GM21786 (cell line): ENCODE measurements around the gene GARNL3.

Source experiments
- ATAC-seq: cut with Tn5 transposase; IDR thresholded peaks from one replicate; pipeline ENCODE4 v1.9.1; 2021; ENCODE audit not compliant: unreplicated experiment

GARNL3 gene

DNA sequence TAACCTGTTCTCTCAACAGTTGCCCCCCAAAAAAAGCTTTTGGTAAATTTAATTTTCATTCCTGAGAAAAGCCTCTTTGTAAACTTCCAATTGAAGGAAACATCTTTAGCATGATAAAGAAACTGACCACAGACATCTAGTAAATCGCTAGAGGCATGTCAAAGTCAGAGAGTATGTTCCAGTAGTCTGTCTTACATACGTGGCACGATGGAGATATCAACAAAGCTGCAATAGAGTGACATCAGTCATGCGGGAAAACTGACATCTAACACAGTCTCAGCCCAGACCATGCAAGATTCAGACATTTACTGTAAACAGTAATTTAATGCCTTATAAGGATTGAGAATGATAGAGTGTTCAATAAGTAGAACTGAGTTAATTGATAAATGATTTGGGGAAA is 45.1 kb downstream of the GARNL3 start:
- ATAC-seq = no peak

DNA sequence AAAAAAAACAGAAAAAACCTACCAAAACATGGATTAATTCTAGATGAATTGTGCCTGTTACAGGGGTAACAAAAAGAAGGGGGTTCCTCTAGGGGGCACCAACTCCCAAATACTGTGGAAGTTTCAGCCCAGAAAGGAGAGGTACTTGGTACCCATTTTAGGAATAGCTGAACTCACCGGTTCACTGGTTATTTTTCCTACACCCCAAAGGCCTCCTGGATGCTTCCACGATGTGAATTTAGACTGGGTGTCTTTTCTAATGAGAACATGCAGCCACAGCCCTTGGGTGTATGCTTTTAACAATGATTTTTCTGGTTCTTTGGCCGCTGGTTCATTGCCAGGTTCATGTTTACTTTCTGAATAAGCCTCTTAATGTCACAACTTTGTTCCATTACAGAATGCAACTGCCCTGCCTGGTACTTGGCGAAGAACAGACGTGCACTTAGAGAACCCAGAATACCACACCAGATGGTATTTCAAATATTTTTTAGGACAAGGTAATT is 46.7 kb downstream of the GARNL3 start:
- ATAC-seq = no peak

DNA sequence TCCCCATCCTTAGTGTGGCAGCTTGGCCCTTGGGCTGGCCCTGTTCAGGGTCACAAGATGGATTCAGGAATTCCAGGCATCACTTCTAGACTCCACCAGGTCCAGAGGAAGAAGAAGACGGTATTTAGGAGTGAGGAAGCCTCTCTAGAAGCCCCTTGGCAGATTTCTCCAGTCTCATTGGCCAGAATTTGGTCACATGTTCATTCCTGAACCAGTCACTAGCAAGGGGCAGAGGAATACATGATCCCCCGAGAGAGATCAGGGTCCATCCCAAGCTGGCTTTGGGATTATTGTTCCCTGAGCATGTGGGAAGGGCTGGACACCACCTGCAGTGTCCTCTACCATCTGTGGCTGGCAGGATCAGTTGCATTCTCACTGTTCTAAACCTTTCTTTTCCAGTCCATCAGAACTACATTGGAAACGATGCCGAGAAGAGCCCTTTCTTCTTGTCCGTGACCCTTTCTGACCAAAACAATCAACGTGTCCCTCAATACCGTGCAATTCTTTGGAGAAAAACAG is 48.5 kb downstream of the GARNL3 start:
- no peak for ATAC-seq

DNA sequence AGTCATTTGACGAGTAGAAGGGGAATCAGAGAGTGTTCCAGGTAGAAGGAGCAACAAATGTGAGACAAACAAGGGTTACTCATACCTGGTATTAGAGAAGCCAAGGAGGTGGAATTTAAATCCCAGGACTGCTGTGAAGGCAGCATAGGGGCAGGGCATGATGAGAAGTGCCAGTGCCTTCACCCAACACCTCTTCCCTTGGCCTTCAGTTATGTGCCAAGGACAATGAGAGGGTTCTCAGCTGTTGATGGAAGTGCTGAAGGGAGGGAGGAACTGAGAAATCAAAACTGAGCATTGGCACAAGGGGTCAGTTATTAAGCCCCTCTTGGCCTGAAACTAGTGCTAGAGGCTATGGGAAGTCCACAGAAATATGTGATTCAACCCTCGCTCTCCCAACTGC is 50.3 kb downstream of the GARNL3 start:
- no peak for ATAC-seq

DNA sequence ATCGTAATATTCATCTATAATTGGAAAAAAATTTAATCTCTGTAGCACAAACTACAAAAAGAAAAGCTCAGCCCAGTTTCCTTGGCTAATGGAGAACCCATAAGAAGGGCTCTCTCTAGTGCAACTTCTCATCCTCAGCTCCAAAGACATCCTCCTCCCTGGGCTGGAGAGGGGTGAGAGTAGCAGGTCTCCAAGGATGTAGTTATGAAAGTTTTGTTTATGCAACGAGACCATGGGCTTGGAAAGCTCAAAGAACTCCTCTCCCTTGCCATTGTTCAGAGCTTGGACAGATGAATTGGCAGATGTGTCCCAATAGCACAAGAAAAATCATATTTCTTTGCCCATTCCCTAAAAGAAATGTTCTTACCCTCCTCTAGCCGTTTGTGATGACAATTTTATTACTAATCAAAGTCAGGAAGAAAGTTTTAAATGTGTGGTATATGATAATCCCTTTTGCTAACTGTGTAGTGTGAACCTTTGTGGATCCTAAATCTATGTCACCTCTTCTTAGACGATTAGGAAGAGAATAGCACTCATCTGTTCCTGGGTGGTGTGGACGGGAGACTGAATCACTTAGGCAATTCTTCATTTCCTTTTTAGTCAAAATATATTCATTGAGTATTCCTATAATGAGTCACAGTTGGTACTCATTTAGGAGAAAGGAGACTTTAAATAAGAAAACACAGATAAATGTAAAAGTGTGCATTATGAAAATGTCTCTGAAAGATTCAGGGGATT is 52.2 kb downstream of the GARNL3 start:
- ATAC-seq = no peak

DNA sequence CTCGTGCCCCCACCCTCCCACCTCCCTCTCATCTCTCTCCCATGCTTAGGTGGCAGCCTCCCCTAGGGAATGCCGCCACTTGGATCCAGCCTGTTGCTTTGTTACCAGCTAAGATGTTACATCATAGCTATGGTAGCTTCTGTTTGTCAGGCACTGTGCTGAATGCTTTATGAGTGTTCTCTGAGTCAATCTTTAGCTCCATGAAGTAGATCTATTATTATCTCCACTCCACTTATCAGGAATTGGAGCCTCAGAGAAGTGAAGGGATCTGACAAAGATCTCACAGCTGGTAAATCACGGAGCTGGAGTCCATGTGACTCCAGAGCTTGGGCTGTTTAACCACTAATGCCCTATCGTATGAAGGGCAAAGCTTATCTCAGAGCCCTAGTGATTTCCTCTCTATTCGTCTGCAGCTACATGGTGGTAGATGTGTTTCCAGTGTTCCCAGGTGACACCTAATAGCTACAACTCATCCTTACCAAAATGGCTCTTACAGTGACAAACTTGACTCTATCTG is 54.1 kb downstream of the GARNL3 start:
- ATAC-seq = no peak

DNA sequence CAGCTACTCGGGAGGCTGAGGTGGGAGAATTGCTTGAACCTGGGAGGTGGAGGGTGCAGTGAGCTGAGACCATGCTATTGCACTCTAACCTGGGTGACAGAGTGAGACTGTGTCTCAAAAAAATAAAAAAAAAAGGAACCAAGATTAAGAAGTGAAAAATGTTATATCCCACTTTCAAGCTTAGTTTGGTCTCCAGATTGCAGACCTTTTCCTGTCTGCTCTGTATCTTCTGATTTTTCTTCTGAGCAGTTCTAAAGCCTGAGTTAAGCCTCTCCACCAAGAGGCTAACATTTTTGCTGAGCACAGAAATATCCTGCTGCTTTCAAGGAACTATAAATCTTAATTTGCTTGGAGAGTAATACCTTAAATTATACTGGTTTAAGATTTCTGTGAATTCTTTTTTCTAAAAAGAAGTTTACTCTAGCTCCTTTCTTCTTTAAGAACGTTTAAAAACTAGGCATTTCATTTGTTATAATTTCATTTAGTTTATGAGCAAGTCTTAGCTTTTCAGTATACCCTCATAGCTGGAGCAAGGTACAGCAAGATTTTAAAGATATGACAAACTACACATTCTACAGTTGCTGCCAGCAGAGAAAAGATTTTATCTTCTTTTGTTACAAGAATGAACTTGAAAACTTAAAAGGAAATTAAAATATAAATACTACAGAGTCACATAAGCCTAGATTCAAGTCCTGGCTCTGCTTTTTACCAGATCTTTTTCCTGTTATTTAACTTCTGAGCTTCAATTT is 55.0 kb downstream of the GARNL3 start:
- ATAC-seq = no peak

DNA sequence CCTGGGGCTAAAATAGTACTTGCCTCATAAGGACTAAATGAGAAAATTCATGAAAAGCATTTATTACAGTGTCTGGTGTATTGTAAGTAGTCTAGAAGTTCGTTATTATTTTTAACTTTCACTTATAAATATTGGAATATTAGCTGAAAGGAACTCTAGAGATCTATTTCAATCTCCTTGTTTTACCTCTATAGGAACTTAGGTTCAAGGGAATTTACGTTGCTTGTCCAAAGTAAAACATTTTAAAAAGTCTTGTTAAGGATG is 55.5 kb downstream of the GARNL3 start:
- no peak for ATAC-seq

DNA sequence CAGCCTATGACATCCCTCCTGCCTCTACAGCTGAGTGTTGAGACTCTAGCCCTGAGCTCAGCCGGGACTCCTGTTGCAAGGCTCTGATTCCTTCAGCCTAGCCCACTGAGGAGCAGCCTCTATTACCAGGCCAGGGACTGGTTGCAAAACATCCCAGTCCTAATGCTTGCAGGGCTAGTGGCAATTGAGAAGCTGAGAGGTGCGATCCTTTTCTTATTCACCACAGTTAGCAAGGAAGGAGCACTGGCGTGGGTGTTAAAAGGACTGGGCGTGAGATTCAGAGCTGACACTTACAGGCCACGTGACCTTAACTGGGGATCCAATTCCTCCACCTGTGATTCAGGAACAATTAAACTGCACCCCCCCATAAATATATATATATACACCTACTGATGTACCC is 58.8 kb downstream of the GARNL3 start:
- ATAC-seq = no peak

DNA sequence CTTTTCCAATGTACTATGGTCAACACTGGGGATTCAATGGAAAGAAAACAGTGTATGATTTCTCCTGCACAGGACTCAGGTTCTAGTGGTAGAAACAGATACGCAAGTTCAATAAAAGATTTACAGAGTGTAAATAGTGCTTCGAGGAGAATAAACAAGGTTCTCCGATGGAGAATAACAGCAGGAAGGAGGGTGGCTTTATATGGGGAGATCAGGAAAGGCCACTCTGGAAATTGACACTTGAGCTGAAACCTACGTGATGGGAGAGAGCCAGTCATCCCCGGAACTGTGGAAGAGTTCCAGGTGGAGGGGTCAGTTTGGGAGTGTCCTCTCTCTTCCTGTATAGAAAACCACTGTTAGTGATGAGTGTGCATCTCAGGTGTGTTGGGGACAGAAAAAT is 65.9 kb downstream of the GARNL3 start:
- no peak for ATAC-seq

DNA sequence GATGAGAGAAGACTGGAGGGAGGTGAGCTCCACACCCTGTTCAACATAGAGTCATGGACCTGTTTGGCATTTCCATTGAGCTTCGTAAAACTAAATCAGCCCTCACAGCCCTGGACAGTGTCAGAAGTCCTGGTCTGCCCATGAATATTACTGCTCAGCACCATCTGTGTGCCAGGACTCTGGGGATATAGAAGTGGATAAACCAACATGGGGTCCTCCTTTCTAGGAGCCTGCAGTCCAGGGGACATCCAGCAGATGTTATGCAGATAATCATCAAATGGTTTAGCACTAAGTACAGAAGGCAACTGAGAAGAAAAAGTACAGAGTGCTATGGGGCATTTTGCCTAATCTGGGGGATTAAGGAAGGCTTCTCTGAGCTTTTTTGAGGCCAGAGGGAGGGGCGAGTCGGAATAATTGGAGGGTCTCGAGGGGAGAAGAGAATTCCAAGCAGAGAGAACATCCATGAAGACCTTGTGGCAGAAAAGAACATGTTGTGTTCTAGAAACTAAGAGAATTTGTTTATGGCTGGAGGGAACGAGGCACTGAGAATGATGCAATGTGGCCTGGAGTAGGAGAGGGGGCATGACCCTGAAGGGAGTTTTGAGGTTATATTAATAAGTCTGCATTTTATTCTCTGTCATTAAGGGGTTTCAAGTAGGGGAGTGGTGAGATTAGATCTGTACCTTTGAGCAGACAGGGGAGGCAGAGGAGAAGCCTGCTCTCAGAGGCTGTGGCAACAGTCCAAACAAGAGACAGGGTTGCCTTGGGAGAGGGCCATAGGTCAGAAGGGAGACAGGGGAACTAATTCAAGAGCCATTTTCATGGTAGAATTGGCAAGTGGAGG is 68.9 kb downstream of the GARNL3 start:
- no peak for ATAC-seq

DNA sequence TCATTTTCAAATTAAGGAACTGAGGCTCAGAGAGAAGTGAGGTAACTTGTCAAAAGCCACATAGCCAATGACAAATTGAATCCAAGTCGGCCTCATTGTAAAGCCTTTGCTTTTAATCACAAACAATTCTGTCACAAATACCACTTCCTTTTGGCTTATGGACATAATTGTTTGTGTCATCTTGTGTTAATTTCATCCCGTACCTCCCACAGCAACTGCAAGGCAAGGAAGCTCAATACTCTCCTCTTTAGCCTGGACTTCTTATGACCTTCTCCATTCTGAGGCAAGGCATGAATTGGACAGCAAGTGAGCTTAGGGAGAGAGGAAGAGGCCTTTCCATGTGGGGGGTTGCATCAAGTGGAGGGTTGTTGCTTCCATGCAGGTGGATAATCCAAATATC is 70.2 kb downstream of the GARNL3 start:
- ATAC-seq = no peak

DNA sequence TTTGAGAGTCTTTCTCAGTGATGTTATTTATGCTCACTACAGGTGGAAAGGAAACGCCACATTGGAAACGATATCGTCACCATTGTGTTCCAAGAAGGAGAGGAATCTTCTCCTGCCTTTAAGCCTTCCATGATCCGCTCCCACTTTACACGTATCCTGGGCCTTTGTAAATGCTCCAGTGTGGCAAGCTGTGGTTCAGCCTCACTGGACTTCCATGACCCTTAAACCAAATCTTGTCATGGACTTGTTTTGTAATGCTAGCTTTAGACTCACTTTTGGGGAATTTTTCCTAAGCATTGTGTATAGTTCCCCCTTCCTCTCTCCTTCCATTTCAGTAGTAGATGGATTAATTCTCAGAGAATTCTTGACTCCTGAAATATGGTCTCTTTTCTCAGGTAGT is 71.5 kb downstream of the GARNL3 start:
- ATAC-seq = no peak

DNA sequence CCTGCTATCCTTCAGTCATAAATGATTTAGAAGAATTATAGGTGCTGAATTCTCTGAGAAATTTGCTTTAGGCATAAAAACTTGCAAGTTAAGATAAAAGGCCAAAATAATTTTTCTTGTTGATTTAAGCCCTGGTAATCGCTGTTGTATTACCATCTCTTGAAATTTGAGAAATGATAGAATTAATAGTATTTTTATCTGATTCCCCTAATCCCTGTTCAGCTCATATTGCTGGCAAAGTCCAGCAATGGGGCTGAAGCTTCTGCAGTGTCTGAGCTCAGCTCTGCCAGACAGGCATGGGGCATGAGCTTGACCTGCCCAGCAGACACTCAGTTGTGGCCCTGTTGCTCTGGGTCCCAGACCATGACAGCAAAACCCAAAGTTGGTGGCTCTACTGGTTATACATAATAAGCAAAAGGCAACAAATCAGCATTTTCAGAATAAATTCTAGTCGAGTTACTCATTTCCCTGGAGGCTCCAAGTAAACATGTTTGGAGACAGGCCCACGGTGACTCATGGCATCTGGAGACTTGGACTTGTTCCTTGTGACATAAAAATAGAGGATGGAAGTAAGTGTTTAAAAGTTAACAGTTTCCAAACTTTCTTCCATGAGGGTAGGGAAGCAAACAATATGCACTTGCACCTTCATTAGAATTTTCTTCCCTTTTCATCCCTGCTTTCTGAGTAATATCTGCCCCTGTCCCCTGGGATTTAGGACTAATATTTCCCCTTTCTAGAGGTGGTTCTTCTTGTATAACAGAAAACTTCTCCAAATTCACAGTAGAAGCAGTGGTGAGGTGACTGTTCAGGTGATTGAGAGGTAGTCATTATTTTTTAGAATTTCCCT is 72.2 kb downstream of the GARNL3 start:
- ATAC-seq = no peak

DNA sequence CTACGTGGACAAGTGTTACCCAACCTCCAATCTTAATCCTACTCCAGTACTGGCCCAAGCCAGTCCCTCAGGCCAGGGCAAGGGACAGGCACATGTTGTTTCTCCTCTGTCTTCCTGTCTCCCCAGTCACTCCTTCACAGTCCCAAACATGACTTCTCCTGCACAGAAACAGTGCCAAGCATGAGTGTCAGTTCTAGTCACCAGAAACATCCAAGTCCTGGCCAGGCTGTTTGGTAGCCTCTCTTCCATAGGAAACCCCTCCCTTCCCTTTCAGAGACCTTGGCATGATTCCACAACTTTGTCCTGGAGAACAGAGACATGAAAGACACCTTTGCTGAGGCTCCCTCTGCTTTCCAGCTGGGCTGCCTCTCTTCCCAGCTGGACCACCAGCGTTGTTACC is 76.1 kb downstream of the GARNL3 start:
- no peak for ATAC-seq

DNA sequence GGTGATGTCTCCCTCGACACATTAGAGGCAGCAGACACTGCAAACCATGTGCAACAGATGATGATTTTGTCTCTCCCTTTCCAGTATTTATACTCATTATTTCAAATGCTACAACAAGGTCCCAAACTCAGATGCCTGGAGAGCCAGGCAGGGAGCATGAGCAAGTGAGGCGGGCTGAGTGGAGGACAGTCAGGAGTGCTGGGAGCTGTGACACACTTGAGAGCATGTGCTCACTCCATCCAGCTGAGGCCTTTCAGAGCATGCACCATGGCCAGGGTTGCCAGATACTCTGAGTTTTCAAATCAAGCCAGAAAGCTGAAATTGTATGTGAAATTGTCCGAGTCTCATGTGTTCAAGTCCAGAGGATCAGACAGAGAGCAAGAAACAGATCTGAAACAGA is 76.6 kb downstream of the GARNL3 start:
- ATAC-seq = no peak

DNA sequence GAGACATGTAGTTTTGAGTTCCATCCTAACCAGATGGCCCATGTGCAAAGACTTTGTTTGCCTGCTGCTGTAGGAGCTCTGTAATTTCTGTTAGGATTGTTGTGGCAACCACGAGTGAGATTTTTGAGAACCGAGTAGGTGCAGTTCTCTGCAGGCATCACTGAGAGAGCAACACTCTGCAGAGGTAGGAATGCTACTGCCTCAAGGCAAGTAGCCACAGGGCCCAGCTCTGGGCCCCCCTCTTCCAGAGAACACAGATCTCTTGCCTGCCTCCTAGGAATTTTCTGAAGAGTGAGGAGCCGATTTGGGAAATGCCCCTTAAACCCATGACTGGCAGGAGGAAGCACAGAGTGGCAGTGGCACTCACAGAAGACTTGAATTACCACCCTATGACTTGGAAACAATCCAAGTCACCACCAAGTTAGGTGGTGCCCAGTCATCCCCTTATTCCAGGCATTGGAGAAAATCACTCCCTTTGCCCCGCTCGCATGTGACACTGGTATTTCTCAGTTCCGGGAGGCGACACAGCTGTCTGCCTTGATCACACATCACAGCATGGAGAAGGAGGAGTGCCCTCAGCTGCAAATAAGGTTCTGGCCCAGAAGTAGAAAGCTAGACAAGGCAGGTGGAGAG is 79.9 kb downstream of the GARNL3 start:
- ATAC-seq = no peak

DNA sequence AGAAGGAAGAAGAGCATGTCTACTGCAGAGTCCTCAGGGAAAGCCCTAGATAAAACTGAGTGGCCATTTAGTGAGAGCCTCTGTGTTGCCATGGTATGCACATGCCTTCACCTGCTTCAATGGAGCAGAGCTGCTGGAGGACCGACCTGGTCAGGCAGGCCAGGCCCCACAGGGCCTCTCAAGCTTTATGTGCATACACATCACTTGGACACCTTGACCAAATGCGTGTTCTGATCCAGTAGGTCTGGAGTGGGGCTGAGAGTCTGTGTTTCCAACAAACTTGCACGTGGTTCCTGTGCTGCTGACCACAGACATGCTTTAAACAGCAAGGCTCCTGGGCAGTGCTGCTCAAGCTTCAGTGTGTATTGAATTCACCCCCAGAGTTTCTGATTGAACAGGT is 81.0 kb downstream of the GARNL3 start:
- ATAC-seq = no peak

DNA sequence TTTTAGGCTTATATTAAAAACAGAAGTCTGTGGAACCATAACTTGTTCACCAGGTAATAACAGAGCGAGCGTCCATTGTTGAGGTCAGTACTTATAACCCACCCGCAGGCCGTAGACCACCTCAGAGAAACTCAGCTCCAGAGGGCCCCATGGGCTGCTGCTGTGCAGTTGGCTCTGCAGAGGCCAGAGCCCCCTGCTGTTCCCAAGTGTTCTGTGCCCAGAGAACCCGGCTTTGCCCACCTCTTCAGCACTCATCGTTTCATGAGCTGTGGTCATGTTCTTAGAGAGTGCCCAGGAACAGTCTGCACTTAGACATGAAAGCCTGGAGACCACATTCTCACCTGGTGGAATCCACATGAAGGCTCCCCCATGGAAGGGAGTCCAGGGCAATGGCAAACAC is 82.0 kb downstream of the GARNL3 start:
- ATAC-seq = no peak
